Heart left ventricle (tissue), 13 donors: ENCODE results near the gene PIGT.

ENCODE experiments used
- POLR2A ChIP-seq, 2 donors: fragments of 450-650 bp; IDR thresholded peaks; one replicate each; pipeline ENCODE4 v1.6.1; 2017; ENCODE audit warnings: antibody characterized with exemption in 2 of 2, mild to moderate bottlenecking in 2 of 2, moderate library complexity in 2 of 2
- TF ChIP-seq, protein P1 (sequence below), 12 donors: fragments of 200-600 bp; sonication (generic) in 4 of 12; IDR thresholded peaks; one replicate each; pipeline versions ENCODE4 v1.5.0 to v1.8.0; 2018 to 2022; ENCODE audit warnings: antibody characterized with exemption in 12 of 12, mild to moderate bottlenecking in 5 of 12
- donor health status: ischemic (EF 13 %, LVEDD 7.1; RV severe dilation, severe dysfunction).
- donor health status: DM: no; HTN: yes; CAD: no.
- donor health status: DM: no; HTN: no; CAD: no.
- donor health status: ischemic (EF 25% LVEDD 6.9; RV normal size, moderate dysfunction).
- donor health status: ischemic (EF 25% LVEDD 5.7; RV mildly dilated, moderate dysfunction).
- donor health status: ischemic (EF 35%, LVEDD 5.7; RV mildly dilated, moderate dysfunction).
- donor health status: nonischemic (EF 11% LVEDD 7.7; RV severe dilation, severe dysfunction).
- donor health status: DM: yes; HTN: yes; CAD: no.
- donor health status: PGD.
- donor health status: ischemic (EF 29% LVEDD 5.4; RV normal size, mild dysfunction).
- donor health status: nonischemic (EF 23%, LVEDD 6.1; RV moderate dilation, normal function).

- TF ChIP-seq, protein P1, sequence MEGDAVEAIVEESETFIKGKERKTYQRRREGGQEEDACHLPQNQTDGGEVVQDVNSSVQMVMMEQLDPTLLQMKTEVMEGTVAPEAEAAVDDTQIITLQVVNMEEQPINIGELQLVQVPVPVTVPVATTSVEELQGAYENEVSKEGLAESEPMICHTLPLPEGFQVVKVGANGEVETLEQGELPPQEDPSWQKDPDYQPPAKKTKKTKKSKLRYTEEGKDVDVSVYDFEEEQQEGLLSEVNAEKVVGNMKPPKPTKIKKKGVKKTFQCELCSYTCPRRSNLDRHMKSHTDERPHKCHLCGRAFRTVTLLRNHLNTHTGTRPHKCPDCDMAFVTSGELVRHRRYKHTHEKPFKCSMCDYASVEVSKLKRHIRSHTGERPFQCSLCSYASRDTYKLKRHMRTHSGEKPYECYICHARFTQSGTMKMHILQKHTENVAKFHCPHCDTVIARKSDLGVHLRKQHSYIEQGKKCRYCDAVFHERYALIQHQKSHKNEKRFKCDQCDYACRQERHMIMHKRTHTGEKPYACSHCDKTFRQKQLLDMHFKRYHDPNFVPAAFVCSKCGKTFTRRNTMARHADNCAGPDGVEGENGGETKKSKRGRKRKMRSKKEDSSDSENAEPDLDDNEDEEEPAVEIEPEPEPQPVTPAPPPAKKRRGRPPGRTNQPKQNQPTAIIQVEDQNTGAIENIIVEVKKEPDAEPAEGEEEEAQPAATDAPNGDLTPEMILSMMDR (IDR thresholded peaks at IDR 0.05): no peak
- no peak for TF ChIP-seq POLR2A (IDR thresholded peaks at IDR 0.05)
Observed at GRCh38 chr20:45366192-45366591, 49.7 kb upstream of the PIGT start.
